ENCODE data around the gene FECH.

DNA sequence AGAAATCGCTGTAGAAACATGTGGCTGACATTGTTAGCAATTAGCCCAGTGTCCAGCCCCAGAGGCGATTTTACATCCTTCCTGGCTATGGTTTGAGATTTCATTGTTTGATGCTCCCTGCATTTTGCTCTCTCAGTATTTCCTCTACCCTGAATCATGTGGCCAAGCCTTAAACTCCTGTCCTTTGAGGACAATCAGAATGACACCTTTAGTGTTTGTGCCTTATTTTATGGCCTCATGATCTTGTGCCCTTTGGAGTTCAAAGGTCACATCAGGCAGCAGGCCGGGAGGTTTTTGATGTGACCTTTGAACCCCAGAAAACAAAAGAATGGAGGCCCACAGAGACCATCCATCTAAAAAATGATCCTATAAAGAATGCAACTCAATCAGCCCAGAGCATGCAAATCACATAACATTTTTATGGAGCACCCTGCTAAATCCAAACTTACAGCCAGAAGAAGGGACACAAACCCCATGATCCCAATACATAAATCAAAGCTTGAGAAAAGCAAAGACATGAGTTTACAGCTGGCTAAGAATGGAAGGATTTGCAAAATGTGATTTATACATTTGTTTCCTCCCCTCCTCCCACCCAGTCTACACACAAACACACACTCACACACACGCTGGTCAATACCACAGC, 52.5 kb downstream of the FECH start:
- TF ChIP-seq POLR2AphosphoS5 (IDR thresholded peaks at IDR 0.05; ENCODE audit: borderline replicate concordance, low read depth, low read length) (no peak), EZH2 (IDR thresholded peaks at IDR 0.05) (no peak)
